ENCODE data around the gene PHIP.

Gene PHIP

GRCh38 chr6:79064635-79065034, 13.4 kb downstream of the PHIP start:
- DNase-seq (ENCODE audit: low read depth, low spot score): no peak
- no peak overlapping the region for H3K4me3 ChIP-seq (ENCODE audit: low read depth, low read length)
- TF ChIP-seq CTCF (IDR thresholded peaks at IDR 0.05; ENCODE audit: insufficient read depth, low read length, missing control alignments): no peak
- ChIA-PET CTCF (no interaction called here), POLR2A (no interaction called here)

GRCh38 chr6:79062708-79063107, 15.3 kb downstream of the PHIP start:
- no peak overlapping the region for H3K4me3 ChIP-seq (ENCODE audit: low read depth, low read length)
- POLR2A ChIA-PET: no interaction called here
- no peak for DNase-seq (ENCODE audit: low read depth, low spot score)
- CTCF ChIA-PET: interaction anchor here (1.2 to 3.9 kb wide), 2 partner anchors 10 to 13 kb away, joined by 3 to 25 read pairs; no protein-coding TSS in a partner anchor
- TF ChIP-seq CTCF (IDR thresholded peaks at IDR 0.05; ENCODE audit: insufficient read depth, low read length, missing control alignments): no peak

GRCh38 chr6:79057746-79058145, 20.3 kb downstream of the PHIP start:
- ChIA-PET POLR2A (no interaction called here), CTCF (no interaction called here)
- no peak overlapping the region for H3K4me3 ChIP-seq (ENCODE audit: low read depth, low read length)
- DNase-seq (ENCODE audit: low read depth, low spot score): no peak
- TF ChIP-seq CTCF (IDR thresholded peaks at IDR 0.05; ENCODE audit: insufficient read depth, low read length, missing control alignments): no peak

- POLR2A ChIA-PET: no interaction called here
Observed at GRCh38 chr6:79056226-79056625, 21.8 kb downstream of the PHIP start.

GRCh38 chr6:79048611-79049010, 29.4 kb downstream of the PHIP start:
- ChIA-PET CTCF (interaction anchor here (0.9 to 4.1 kb wide), 7 partner anchors 8 to 55 kb away, joined by 3 to 25 read pairs (median 3); no protein-coding TSS in a partner anchor), POLR2A (interaction anchor here (1.6 kb wide), 1 partner anchor 30 kb away, joined by 4 read pairs; the partner anchor contains the start of gene PHIP)
- DNase-seq (ENCODE audit: low read depth, low spot score): no peak
- TF ChIP-seq CTCF (IDR thresholded peaks at IDR 0.05; ENCODE audit: insufficient read depth, low read length, missing control alignments): peak; percentile 58
- no peak overlapping the region for H3K4me3 ChIP-seq (ENCODE audit: low read depth, low read length)

More at GRCh38 chr6:79056226-79056625, 21.8 kb downstream of the PHIP start:
- TF ChIP-seq CTCF (IDR thresholded peaks at IDR 0.05; ENCODE audit: insufficient read depth, low read length, missing control alignments): no peak
- no peak overlapping the region for H3K4me3 ChIP-seq (ENCODE audit: low read depth, low read length)
- CTCF ChIA-PET: no interaction called here
- DNase-seq (ENCODE audit: low read depth, low spot score): no peak

- DNase-seq (ENCODE audit: low read depth, low spot score): no peak
- H3K4me3 ChIP-seq (ENCODE audit: low read depth, low read length): no peak overlapping the region
- POLR2A ChIA-PET: no interaction called here
- TF ChIP-seq CTCF (IDR thresholded peaks at IDR 0.05; ENCODE audit: insufficient read depth, low read length, missing control alignments): no peak
- CTCF ChIA-PET: no interaction called here
Observed at GRCh38 chr6:79047072-79047471, 31.0 kb downstream of the PHIP start.
